Spinal cord (tissue), 10 donors: ENCODE measurements around the gene FSHR. TPM values are rescaled to one million over a fixed set of nuclear protein-coding genes. Genes with fewer than 3 reads are reported as not detected.
A peak's percentile ranks its signal among the peaks of the same experiment; 100 is the strongest.

Source experiments
- DNase-seq, 6 donors: peaks; one replicate each; pipeline versions ENCODE4 v3.0.0 to v3.0.0-alpha.2; 2013 to 2015; ENCODE audit warnings: low spot score in 6 of 6, low read depth in 4 of 6
- H3K27ac ChIP-seq: one replicate; pipeline ENCODE4 v1.5.1; 2013; ENCODE audit warnings: low read depth, low read length, control low read depth
- H3K27me3 ChIP-seq: one replicate; pipeline ENCODE4 v1.6.1; 2013; ENCODE audit warnings: low read length; ENCODE audit not compliant: control insufficient read depth, insufficient read depth
- H3K36me3 ChIP-seq: one replicate; pipeline ENCODE4 v1.6.1; 2013; ENCODE audit warnings: low read length; ENCODE audit not compliant: control insufficient read depth, insufficient read depth
- H3K4me1 ChIP-seq: one replicate; pipeline ENCODE4 v1.6.1; 2013; ENCODE audit warnings: low read length; ENCODE audit not compliant: control insufficient read depth, insufficient read depth
- H3K4me3 ChIP-seq: one replicate; pipeline ENCODE4 v1.5.1; 2013; ENCODE audit warnings: low read depth, low read length, control low read depth
- H3K9me3 ChIP-seq: one replicate; pipeline ENCODE4 v1.6.1; 2013; ENCODE audit warnings: low read length; ENCODE audit not compliant: control insufficient read depth, insufficient read depth
- WGBS: methylation state at CpG from one replicate; pipeline ENCODE4 v1.1.5; 2013; ENCODE audit warnings: missing lambda C conversion rate; ENCODE audit not compliant: insufficient coverage; 5-methylcytosine and 5-hydroxymethylcytosine counted together
- polyA plus RNA-seq, 2 donors: library from polyadenylated mRNA; unstranded; fragments of 120-200 nt; gene quantifications; one replicate each; pipeline ENCODE4 v1.2.1, GENCODE V29; 2013; ENCODE audit not compliant: insufficient read length in 2 of 2
- total RNA-seq, 2 donors: library from RNA; depleted of rRNA in 1 of 2; stranded (reverse); fragments of 120-200 nt in 1 of 2; fragments of >200 nt in 1 of 2; gene quantifications; one replicate each; pipeline versions ENCODE4 v1.2.3 to v1.2.4, GENCODE V29; 2013 to 2014
- donor health status: healthy.

FSHR gene
- total and polyA plus RNA-seq, 4 donors, result 0.17 TPM; not detected in 3

DNA sequence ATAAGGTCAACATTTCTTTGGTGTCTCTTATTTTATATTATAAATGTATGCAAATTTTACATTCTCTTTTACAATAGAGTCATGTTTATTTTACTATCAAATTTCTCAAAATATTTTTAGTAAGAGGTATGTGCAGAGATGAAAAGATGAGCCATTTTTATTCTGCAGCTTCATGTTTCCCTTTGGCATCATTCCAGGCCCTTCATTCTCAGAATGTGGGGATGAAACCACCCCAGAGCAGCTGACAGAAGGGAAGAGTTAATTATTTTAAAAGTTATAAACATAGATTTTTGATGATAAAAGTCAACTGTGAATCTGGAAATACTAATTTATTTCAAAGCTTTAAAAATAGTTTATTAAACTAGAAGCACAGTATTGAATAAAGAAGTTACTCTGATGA, 12.8 kb upstream of the FSHR start:
- no peaks in the 10 kb centered on the region for H3K36me3 ChIP-seq
- H3K4me3 ChIP-seq, result no peak overlapping the region
- no peak for DNase-seq
- no peaks in the 10 kb centered on the region for H3K27me3 ChIP-seq
- no peaks in the 10 kb centered on the region for H3K4me1 ChIP-seq
- H3K9me3 ChIP-seq, result peaks cover 1% of the 10 kb centered on the region
- H3K27ac ChIP-seq, result no peak overlapping the region

DNA sequence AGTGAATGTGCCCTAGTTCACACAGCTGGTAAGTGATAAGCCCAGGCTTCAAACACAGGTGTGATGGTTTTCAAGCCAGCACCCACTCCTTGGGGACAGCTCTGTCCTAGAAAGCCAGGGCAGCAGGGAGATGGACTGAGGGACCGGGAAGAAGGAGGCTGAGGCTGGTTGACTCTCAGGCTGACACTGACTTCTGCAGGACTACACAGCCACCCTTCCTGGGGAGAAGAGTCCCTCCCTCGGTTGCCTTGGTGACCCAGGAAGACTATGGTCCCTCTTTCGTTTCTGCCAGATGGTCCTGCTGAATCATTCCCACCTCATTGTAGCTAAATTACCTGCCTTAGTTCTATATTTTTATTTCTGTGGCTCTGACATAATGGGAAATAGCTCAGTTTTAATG, 11.3 kb upstream of the FSHR start:
- no peak for DNase-seq
- Histone ChIP-seq H3K27ac (no peak overlapping the region), H3K27me3 (no peaks in the 10 kb centered on the region), H3K9me3 (peaks cover 1% of the 10 kb centered on the region), H3K4me1 (no peaks in the 10 kb centered on the region), H3K36me3 (no peaks in the 10 kb centered on the region), H3K4me3 (no peak overlapping the region)
- 60% methylated on average over 2 of the region's 3 CpGs for WGBS

GRCh38 chr2:49164729-49165128, 10.4 kb upstream of the FSHR start:
- H3K36me3 ChIP-seq, result no peaks in the 10 kb centered on the region
- WGBS, result no CpG with 5 or more reads among the region's 1 CpG
- no peaks in the 10 kb centered on the region for H3K27me3 ChIP-seq
- peak in 1 of 6 donors; percentile 13 for DNase-seq
- H3K27ac ChIP-seq, result no peak overlapping the region
- H3K4me3 ChIP-seq, result no peak overlapping the region
- H3K9me3 ChIP-seq, result no peaks in the 10 kb centered on the region
- H3K4me1 ChIP-seq, result no peaks in the 10 kb centered on the region

DNA sequence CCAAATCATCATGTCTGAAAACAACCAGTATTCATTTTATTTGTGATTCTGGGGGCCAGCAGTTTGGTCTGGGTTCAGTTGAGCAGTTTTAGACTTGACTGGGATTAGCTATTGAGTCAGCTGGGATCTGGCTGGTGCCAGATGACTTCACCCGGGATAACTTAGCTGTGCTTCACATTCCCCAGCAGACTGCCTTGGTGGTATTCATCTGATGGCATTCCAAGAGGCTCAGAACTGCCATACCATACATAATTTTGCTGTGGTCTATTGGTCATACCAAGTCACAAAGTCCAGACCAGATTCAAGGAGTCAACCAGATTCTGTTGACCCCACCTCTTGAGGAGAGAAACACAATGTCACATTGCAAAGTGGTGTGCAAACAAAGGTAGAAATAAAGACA, 7.8 kb upstream of the FSHR start:
- no peaks in the 10 kb centered on the region for H3K27me3 ChIP-seq
- no peaks in the 10 kb centered on the region for H3K4me1 ChIP-seq
- H3K9me3 ChIP-seq, result no peaks in the 10 kb centered on the region
- no peak overlapping the region for H3K27ac ChIP-seq
- no peak overlapping the region for H3K4me3 ChIP-seq
- no peaks in the 10 kb centered on the region for H3K36me3 ChIP-seq
- no peak for DNase-seq
- 80% methylated on average over 1 of the region's 1 CpG for WGBS

DNA sequence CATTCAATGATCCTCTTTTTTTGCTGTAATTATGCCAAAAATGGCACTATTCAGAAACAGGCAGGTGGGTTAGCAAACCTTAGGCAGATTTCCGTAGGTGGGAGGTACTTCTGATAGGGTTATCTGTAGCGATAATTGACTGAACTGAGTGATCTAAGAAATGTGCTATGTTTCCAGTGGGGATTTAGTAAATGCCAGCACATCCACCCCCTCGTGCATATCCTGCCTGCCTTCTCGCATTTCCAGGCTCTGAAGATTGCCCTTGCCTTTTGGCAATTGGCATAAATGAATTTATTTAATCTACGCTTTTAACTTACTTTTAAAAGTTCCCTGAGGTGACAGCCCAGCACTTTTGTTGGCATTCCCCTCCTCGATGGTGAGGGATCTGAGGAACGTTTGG, 576 bp upstream of the FSHR start:
- H3K27me3 ChIP-seq, result no peaks in the 10 kb centered on the region
- H3K27ac ChIP-seq, result no peak overlapping the region
- no peak for DNase-seq
- no peak overlapping the region for H3K4me3 ChIP-seq
- no peaks in the 10 kb centered on the region for H3K36me3 ChIP-seq
- 80% methylated on average over 2 of the region's 7 CpGs for WGBS
- no peaks in the 10 kb centered on the region for H3K4me1 ChIP-seq
- no peaks in the 10 kb centered on the region for H3K9me3 ChIP-seq

DNA sequence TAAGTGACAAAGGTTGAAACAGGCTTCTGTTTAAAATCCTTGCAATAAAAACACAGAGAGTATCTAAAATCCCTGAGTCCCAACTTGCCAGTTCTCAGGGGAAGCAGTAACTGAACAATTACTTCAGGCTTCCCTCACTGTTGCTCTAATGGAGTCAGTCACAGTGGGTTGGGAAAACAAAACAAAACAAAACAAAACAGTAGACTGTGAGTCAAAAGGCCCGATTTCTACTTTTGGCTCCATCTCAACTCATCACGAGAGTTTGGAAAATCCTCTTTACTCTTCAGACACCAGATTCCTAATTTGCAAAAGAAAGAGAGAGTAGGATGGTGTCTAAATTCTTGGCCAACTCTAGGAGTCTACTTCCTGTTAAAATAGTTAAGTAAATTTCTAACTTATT, 1.1 kb downstream of the FSHR start:
- Histone ChIP-seq H3K9me3 (no peaks in the 10 kb centered on the region), H3K36me3 (no peaks in the 10 kb centered on the region), H3K4me1 (no peaks in the 10 kb centered on the region), H3K4me3 (no peak overlapping the region), H3K27me3 (no peaks in the 10 kb centered on the region), H3K27ac (no peak overlapping the region)
- no CpG with 5 or more reads among the region's 2 CpGs for WGBS
- peak in 2 of 6 donors; percentile 16 to 18 for DNase-seq

DNA sequence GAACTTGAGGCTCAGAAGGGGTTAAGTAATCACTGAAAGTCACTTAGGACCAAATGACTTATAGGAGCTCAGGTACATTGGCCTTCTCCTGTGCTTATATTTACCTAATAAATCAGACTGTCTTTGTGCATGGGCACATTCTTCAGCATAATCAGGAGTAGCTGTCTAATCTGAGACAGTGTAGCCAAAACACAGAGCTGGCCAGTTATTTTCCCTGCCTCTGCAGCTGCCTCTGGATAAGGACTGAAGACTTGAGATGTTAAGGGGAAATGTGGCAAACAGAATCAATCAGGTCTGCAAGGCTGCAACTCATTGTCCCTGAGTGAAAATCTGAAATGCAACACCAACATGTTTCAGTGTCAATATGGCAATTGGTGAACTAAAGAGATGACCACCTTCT, 1.5 kb downstream of the FSHR start:
- no peak overlapping the region for H3K27ac ChIP-seq
- DNase-seq, result peak in 1 of 6 donors; percentile 19
- H3K36me3 ChIP-seq, result no peaks in the 10 kb centered on the region

DNA sequence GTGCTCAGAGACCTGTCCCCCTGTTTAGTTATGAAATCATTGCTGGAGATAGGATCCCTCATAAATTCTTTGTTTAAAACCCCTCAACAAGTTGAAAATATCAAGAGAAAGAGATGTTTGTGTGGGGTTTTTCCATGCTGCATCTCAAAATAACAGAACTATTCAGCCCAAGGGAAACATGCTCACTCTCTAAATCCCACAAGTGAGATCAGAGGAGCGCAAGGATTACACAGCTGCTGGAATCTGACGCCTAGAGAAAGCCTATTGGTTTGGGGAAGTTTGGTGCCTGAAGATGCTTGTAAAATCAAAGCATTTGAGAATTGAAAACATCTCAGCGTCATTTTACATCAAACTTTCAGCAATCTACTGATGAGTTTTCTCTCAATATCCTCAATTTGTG, 7.9 kb downstream of the FSHR start:
- no peaks in the 10 kb centered on the region for H3K4me1 ChIP-seq
- H3K27me3 ChIP-seq, result no peaks in the 10 kb centered on the region
- 100% methylated on average over 1 of the region's 3 CpGs for WGBS

More for the DNA sequence above, 1.5 kb downstream of the FSHR start:
- Histone ChIP-seq H3K9me3 (no peaks in the 10 kb centered on the region), H3K4me1 (no peaks in the 10 kb centered on the region), H3K4me3 (no peak overlapping the region), H3K27me3 (no peaks in the 10 kb centered on the region)

DNA sequence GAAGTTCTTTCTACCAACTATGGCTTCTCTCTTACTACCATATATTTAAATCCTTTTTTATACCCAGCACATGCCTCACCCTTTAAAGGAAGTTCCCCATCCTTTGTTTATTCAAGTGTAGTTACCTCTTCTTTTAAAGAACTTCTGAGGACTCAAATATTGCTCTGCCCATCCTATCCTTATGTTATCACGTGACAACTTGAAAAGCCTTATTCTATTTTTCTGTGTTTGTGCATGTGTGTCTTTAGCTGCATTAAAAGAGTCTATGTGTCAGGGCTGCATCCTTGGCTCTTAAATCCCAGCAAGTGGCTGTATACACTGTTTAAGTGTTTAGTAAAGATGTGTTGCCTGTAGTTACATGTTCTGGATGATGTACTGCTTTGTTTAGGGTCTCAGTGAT, 22.5 kb downstream of the FSHR start:
- no peaks in the 10 kb centered on the region for H3K4me1 ChIP-seq
- H3K36me3 ChIP-seq, result no peaks in the 10 kb centered on the region
- no peak overlapping the region for H3K4me3 ChIP-seq
- no peak overlapping the region for H3K27ac ChIP-seq
- DNase-seq, result no peak
- WGBS, result no CpG with 5 or more reads among the region's 1 CpG
- H3K9me3 ChIP-seq, result no peaks in the 10 kb centered on the region
- no peaks in the 10 kb centered on the region for H3K27me3 ChIP-seq

More for the DNA sequence above, 7.9 kb downstream of the FSHR start:
- no peak overlapping the region for H3K27ac ChIP-seq
- no peak overlapping the region for H3K4me3 ChIP-seq
- no peaks in the 10 kb centered on the region for H3K36me3 ChIP-seq
- no peak for DNase-seq
- H3K9me3 ChIP-seq, result no peaks in the 10 kb centered on the region

GRCh38 chr2:49129034-49129433, 25.3 kb downstream of the FSHR start:
- Histone ChIP-seq H3K36me3 (no peaks in the 10 kb centered on the region), H3K27me3 (no peaks in the 10 kb centered on the region), H3K4me1 (no peaks in the 10 kb centered on the region), H3K4me3 (no peak overlapping the region), H3K9me3 (no peaks in the 10 kb centered on the region), H3K27ac (no peak overlapping the region)
- no peak for DNase-seq
- no CpG with 5 or more reads among the region's 1 CpG for WGBS
